Hepatocyte (in vitro differentiated cells): ENCODE results near the gene PTPRC. TPM values are rescaled to one million over a fixed set of nuclear protein-coding genes. Genes with fewer than 3 reads are reported as not detected.

Source experiments
- DNase-seq: peaks from one replicate; pipeline ENCODE4 v3.0.0-alpha.2; 2016; ENCODE audit warnings: low spot score
- H2AFZ ChIP-seq: fragments of 200-600 bp; sonication (generic); 2 replicates; pipeline ENCODE4 v1.6.0; 2016; ENCODE audit warnings: antibody characterized with exemption, mild to moderate bottlenecking
- H3K27ac ChIP-seq: fragments of 200-600 bp; sonication (generic); 2 replicates; pipeline ENCODE4 v1.5.1; 2016; ENCODE audit warnings: mild to moderate bottlenecking
- H3K27me3 ChIP-seq: fragments of 200-600 bp; sonication (generic); 2 replicates; pipeline ENCODE4 v1.6.1; 2016
- H3K36me3 ChIP-seq: fragments of 200-600 bp; sonication (generic); replicated peaks from 2 replicates; pipeline ENCODE4 v1.5.1; 2016; ENCODE audit warnings: low read depth; ENCODE audit not compliant: insufficient read depth
- H3K4me1 ChIP-seq: fragments of 200-600 bp; sonication (generic); 2 replicates; pipeline ENCODE4 v1.5.1; 2016; ENCODE audit warnings: mild to moderate bottlenecking, moderate library complexity; ENCODE audit not compliant: insufficient read depth
- H3K4me2 ChIP-seq: fragments of 200-600 bp; sonication (generic); 2 replicates; pipeline ENCODE4 v1.6.0; 2016
- H3K4me3 ChIP-seq: fragments of 200-600 bp; sonication (generic); 2 replicates; pipeline ENCODE4 v1.5.1; 2016; ENCODE audit warnings: mild to moderate bottlenecking
- H3K79me2 ChIP-seq: fragments of 200-600 bp; sonication (generic); 2 replicates; pipeline ENCODE4 v1.6.0; 2017; ENCODE audit warnings: mild to moderate bottlenecking
- H3K9me2 ChIP-seq: fragments of 200-600 bp; sonication (generic); replicated peaks from 2 replicates; pipeline ENCODE4 v1.6.0; 2017; ENCODE audit warnings: mild to moderate bottlenecking; ENCODE audit not compliant: insufficient read depth
- H3K9me3 ChIP-seq: fragments of 200-600 bp; sonication (generic); 2 replicates; pipeline ENCODE4 v1.5.1; 2016; ENCODE audit warnings: low read depth, mild to moderate bottlenecking
- H4K20me1 ChIP-seq: fragments of 200-600 bp; sonication (generic); 2 replicates; pipeline ENCODE4 v1.6.0; 2016; ENCODE audit warnings: mild to moderate bottlenecking; ENCODE audit not compliant: insufficient read depth, poor library complexity, severe bottlenecking
- EZH2 ChIP-seq: fragments of 200-600 bp; sonication (generic); IDR thresholded peaks from 2 replicates; pipeline ENCODE4 v1.6.1; 2016; ENCODE audit warnings: antibody characterized with exemption, mild to moderate bottlenecking, borderline replicate concordance
- EZH2phosphoT487 ChIP-seq: fragments of 200-600 bp; sonication (generic); IDR thresholded peaks from one replicate; pipeline ENCODE4 v1.6.1; 2018; ENCODE audit warnings: antibody characterized with exemption, mild to moderate bottlenecking, low read depth, moderate library complexity; ENCODE audit not compliant: unreplicated experiment, severe bottlenecking
- WGBS: methylation state at CpG from one replicate; pipeline ENCODE4 v1.1.6; 2016; ENCODE audit warnings: low lambda C conversion rate; ENCODE audit errors: missing lambda C conversion rate; 5-methylcytosine and 5-hydroxymethylcytosine counted together
- polyA plus RNA-seq: library from polyadenylated mRNA; unstranded; fragments of >200 nt; fragmentation: Nextera tagmentation; extraction: Ambion mirVana; gene quantifications from 2 replicates; pipeline ENCODE4 v1.2.1, GENCODE V29; 2016
- total RNA-seq: library from RNA; depleted of rRNA; stranded (reverse); fragments of >200 nt; gene quantifications from 2 replicates; pipeline ENCODE4 v1.2.3, GENCODE V29; 2014
- TF ChIP-seq, protein P1 (sequence below): fragments of 200-600 bp; sonication (generic); IDR thresholded peaks from 2 replicates; pipeline ENCODE4 v1.5.1; 2016; ENCODE audit warnings: antibody characterized with exemption, mild to moderate bottlenecking; ENCODE audit not compliant: poor library complexity

The PTPRC gene
- total and polyA plus RNA-seq, 2 experiments from 2014 or later: 0.87 TPM; not detected in 1

DNA sequence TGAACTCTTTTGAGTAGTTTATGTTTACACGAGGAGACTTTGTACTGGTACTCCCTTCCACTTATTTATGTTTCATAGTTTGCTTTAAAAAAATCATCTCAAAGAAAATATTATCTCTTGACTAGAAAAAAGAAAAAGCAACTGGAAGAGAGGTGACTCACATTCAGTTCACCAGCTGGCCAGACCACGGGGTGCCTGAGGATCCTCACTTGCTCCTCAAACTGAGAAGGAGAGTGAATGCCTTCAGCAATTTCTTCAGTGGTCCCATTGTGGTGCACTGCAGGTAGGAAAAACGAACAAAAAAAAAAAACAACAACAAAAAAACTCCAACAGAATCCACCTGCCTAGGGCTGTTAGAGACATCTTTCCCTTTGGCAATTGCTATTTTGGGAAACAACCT lies 102.9 kb downstream of the PTPRC start:
- no peak overlapping the region for H3K4me3 ChIP-seq
- no peaks in the 10 kb centered on the region for H3K36me3 ChIP-seq
- DNase-seq: no peak
- WGBS: 72% methylated on average over 3 of the region's 3 CpGs
- H3K79me2 ChIP-seq: no peaks in the 10 kb centered on the region
- no peak overlapping the region for H2AFZ ChIP-seq
- no peak overlapping the region for H3K4me2 ChIP-seq
- no peaks in the 10 kb centered on the region for H3K9me3 ChIP-seq
- TF ChIP-seq, protein P1, sequence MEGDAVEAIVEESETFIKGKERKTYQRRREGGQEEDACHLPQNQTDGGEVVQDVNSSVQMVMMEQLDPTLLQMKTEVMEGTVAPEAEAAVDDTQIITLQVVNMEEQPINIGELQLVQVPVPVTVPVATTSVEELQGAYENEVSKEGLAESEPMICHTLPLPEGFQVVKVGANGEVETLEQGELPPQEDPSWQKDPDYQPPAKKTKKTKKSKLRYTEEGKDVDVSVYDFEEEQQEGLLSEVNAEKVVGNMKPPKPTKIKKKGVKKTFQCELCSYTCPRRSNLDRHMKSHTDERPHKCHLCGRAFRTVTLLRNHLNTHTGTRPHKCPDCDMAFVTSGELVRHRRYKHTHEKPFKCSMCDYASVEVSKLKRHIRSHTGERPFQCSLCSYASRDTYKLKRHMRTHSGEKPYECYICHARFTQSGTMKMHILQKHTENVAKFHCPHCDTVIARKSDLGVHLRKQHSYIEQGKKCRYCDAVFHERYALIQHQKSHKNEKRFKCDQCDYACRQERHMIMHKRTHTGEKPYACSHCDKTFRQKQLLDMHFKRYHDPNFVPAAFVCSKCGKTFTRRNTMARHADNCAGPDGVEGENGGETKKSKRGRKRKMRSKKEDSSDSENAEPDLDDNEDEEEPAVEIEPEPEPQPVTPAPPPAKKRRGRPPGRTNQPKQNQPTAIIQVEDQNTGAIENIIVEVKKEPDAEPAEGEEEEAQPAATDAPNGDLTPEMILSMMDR: no peak
- TF ChIP-seq EZH2 (no peak), EZH2phosphoT487 (no peak)
- H3K9me2 ChIP-seq: no peaks in the 10 kb centered on the region
- H4K20me1 ChIP-seq: no peaks in the 10 kb centered on the region
- no peaks in the 10 kb centered on the region for H3K27me3 ChIP-seq
- H3K27ac ChIP-seq: no peak overlapping the region
- H3K4me1 ChIP-seq: no peaks in the 10 kb centered on the region

- Histone ChIP-seq H3K4me3 (no peak overlapping the region), H4K20me1 (no peaks in the 10 kb centered on the region), H3K4me1 (no peaks in the 10 kb centered on the region), H2AFZ (no peak overlapping the region), H3K9me2 (no peaks in the 10 kb centered on the region), H3K27me3 (no peaks in the 10 kb centered on the region), H3K27ac (no peak overlapping the region), H3K9me3 (no peaks in the 10 kb centered on the region), H3K4me2 (no peak overlapping the region), H3K79me2 (no peaks in the 10 kb centered on the region), H3K36me3 (no peaks in the 10 kb centered on the region)
- no peak for TF ChIP-seq EZH2
- TF ChIP-seq EZH2phosphoT487: no peak
- TF ChIP-seq, protein P1: no peak
- WGBS: 89% methylated on average over 2 of the region's 2 CpGs
- DNase-seq: no peak
Observed at GRCh38 chr1:198747127-198747526, 108.3 kb downstream of the PTPRC start.

GRCh38 chr1:198749279-198749678 lies 110.4 kb downstream of the PTPRC start:
- H3K4me3 ChIP-seq: no peak overlapping the region
- no peaks in the 10 kb centered on the region for H3K27me3 ChIP-seq
- no peak for TF ChIP-seq EZH2
- TF ChIP-seq, protein P1: no peak
- TF ChIP-seq EZH2phosphoT487: no peak
- H3K4me1 ChIP-seq: no peaks in the 10 kb centered on the region
- H3K36me3 ChIP-seq: no peaks in the 10 kb centered on the region
- WGBS: 70% methylated on average over 1 of the region's 1 CpG
- no peak for DNase-seq
- H2AFZ ChIP-seq: no peak overlapping the region
- H3K4me2 ChIP-seq: no peak overlapping the region
- no peaks in the 10 kb centered on the region for H3K79me2 ChIP-seq
- no peaks in the 10 kb centered on the region for H3K9me2 ChIP-seq
- no peaks in the 10 kb centered on the region for H3K9me3 ChIP-seq
- H3K27ac ChIP-seq: no peak overlapping the region
- H4K20me1 ChIP-seq: no peaks in the 10 kb centered on the region

GRCh38 chr1:198750081-198750480 lies 111.2 kb downstream of the PTPRC start:
- WGBS: 85% methylated on average over 3 of the region's 3 CpGs
- Histone ChIP-seq H3K36me3 (no peaks in the 10 kb centered on the region), H3K27ac (no peak overlapping the region), H2AFZ (no peak overlapping the region), H4K20me1 (no peaks in the 10 kb centered on the region), H3K9me2 (no peaks in the 10 kb centered on the region), H3K79me2 (no peaks in the 10 kb centered on the region), H3K9me3 (no peaks in the 10 kb centered on the region), H3K27me3 (no peaks in the 10 kb centered on the region), H3K4me3 (no peak overlapping the region), H3K4me1 (no peaks in the 10 kb centered on the region), H3K4me2 (no peak overlapping the region)
- TF ChIP-seq EZH2phosphoT487 (no peak), EZH2 (no peak)
- TF ChIP-seq, protein P1: no peak
- DNase-seq: no peak
